ENCODE measurements around the gene CCDC87. TPM values are rescaled to one million over a fixed set of nuclear protein-coding genes. Genes with fewer than 3 reads are reported as not detected.

CCDC87 gene
- total RNA-seq, 1 donor from 2014 or later = 0.22 TPM

DNA sequence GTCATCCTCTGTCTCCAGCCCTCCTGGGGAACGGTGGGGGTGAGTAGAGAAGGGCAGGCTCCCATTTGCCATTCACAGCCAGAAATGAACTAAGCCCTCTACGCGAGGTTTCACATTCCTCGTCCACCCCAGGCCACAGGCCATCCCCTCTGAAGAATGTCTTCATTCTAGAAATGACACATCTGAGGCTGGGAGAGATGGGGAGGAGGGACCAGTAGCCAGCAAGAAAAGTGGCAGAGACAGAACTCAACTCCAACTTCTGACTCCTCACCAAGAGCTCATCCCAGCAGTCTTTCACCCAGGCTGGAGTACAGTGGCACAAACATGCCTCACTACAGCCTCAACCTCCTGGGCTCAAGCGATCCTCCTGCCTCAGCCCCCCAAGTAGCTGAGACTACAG is 27.9 kb downstream of the CCDC87 start:
- no peaks in the 10 kb centered on the region for H3K79me2 ChIP-seq (ENCODE audit: low read depth)
- H4K20me1 ChIP-seq (ENCODE audit: low read depth) = no peaks in the 10 kb centered on the region
- Mint-ChIP-seq H3K9me3 (no peaks in the 10 kb centered on the region), H3K27ac (no peak overlapping the region), H3K27me3 (ENCODE audit: insufficient read depth, low read depth) (no peaks in the 10 kb centered on the region), H3K4me1 (peaks cover 2% of the 10 kb centered on the region), H3K36me3 (no peaks in the 10 kb centered on the region), H3K4me3 (no peak overlapping the region)
- no peak overlapping the region for H3K9ac ChIP-seq
- no peak for DNase-seq (ENCODE audit: low spot score)
- no peak overlapping the region for H3K4me3 ChIP-seq
- no peak overlapping the region for H3K4me2 ChIP-seq
- no peaks in the 10 kb centered on the region for H3K27me3 ChIP-seq
- no peaks in the 10 kb centered on the region for H3K9me3 ChIP-seq (ENCODE audit: low read depth)
- no peak overlapping the region for H2AFZ ChIP-seq (replicated peaks)
- no peaks in the 10 kb centered on the region for H3K36me3 ChIP-seq
- H3K4me1 ChIP-seq = peaks cover 4% of the 10 kb centered on the region
- TF ChIP-seq, protein P1, sequence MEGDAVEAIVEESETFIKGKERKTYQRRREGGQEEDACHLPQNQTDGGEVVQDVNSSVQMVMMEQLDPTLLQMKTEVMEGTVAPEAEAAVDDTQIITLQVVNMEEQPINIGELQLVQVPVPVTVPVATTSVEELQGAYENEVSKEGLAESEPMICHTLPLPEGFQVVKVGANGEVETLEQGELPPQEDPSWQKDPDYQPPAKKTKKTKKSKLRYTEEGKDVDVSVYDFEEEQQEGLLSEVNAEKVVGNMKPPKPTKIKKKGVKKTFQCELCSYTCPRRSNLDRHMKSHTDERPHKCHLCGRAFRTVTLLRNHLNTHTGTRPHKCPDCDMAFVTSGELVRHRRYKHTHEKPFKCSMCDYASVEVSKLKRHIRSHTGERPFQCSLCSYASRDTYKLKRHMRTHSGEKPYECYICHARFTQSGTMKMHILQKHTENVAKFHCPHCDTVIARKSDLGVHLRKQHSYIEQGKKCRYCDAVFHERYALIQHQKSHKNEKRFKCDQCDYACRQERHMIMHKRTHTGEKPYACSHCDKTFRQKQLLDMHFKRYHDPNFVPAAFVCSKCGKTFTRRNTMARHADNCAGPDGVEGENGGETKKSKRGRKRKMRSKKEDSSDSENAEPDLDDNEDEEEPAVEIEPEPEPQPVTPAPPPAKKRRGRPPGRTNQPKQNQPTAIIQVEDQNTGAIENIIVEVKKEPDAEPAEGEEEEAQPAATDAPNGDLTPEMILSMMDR (IDR thresholded peaks at IDR 0.05) = no peak
- TF ChIP-seq EZH2phosphoT487 (IDR thresholded peaks at IDR 0.05) = no peak
- TF ChIP-seq EZH2 (IDR thresholded peaks at IDR 0.05) = no peak
- peaks cover 1% of the 10 kb centered on the region for H3F3A ChIP-seq (ENCODE audit: low read depth)
- no peak overlapping the region for H3K27ac ChIP-seq

DNA sequence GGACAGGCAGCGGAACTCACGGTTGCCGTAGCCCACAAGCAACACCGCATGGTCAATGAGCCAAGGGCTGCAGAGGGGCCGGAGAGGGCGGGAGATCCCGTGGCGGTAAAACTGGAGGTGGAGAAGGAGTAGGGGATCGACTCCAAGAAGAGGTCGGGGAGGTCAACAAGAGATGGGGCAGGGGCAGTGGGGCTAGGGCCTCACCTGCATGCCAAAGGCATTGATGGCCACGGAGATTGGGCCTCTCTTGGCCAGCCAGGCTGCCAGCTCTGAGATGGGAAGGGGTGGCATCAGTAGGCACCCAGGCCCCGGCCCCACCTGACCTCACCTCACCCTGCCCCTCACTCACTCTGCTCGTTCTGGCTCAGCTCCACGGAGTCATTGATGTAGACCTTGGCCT is 28.3 kb downstream of the CCDC87 start:
- no peak overlapping the region for H3K27ac Mint-ChIP-seq
- no peaks in the 10 kb centered on the region for H3K36me3 ChIP-seq

DNA sequence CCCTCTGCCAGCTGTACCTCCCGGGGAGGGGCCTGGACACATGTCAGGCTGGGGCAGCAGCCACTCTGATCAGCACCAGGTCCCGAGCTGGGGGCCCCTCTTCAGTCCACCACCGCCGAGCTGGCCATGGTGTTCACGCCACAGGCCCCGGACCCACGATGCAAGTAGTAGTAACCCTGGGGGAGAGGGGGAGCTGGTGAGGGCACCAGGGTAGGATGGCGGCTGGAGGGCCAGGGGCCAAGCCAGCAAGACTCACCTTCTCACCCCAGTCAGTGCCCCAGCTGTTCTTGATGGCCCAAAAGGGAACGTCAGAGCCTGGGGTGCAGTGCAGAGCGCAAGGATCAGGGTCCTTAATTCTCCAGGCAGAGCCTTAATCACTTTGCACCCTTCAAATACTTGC is 29.0 kb downstream of the CCDC87 start:
- TF ChIP-seq EZH2phosphoT487 (IDR thresholded peaks at IDR 0.05) (no peak), EZH2 (IDR thresholded peaks at IDR 0.05) (no peak)
- TF ChIP-seq, protein P1 (IDR thresholded peaks at IDR 0.05) = no peak
- Histone ChIP-seq H3K36me3 (no peaks in the 10 kb centered on the region), H3K4me1 (no peaks in the 10 kb centered on the region), H3K4me3 (no peak overlapping the region), H3K27me3 (no peaks in the 10 kb centered on the region), H3F3A (ENCODE audit: low read depth) (no peaks in the 10 kb centered on the region), H3K27ac (no peak overlapping the region), H3K9ac (no peak overlapping the region), H3K9me3 (ENCODE audit: low read depth) (no peaks in the 10 kb centered on the region), H3K4me2 (no peak overlapping the region), H2AFZ (replicated peaks) (no peak overlapping the region), H3K79me2 (ENCODE audit: low read depth) (no peaks in the 10 kb centered on the region), H4K20me1 (ENCODE audit: low read depth) (no peaks in the 10 kb centered on the region)
- no peak for DNase-seq (ENCODE audit: low spot score)
- Mint-ChIP-seq H3K9me3 (no peaks in the 10 kb centered on the region), H3K4me3 (no peak overlapping the region), H3K27ac (no peak overlapping the region), H3K36me3 (no peaks in the 10 kb centered on the region), H3K4me1 (no peaks in the 10 kb centered on the region), H3K27me3 (ENCODE audit: insufficient read depth, low read depth) (no peaks in the 10 kb centered on the region)

More for the DNA sequence above, 28.3 kb downstream of the CCDC87 start:
- H3K4me2 ChIP-seq = no peak overlapping the region
- Mint-ChIP-seq H3K4me3 (no peak overlapping the region), H3K27me3 (ENCODE audit: insufficient read depth, low read depth) (no peaks in the 10 kb centered on the region), H3K9me3 (no peaks in the 10 kb centered on the region), H3K4me1 (no peaks in the 10 kb centered on the region), H3K36me3 (no peaks in the 10 kb centered on the region)
- TF ChIP-seq EZH2phosphoT487 (IDR thresholded peaks at IDR 0.05) = no peak
- no peak for TF ChIP-seq EZH2 (IDR thresholded peaks at IDR 0.05)
- TF ChIP-seq, protein P1 (IDR thresholded peaks at IDR 0.05) = no peak
- H3K79me2 ChIP-seq (ENCODE audit: low read depth) = no peaks in the 10 kb centered on the region
- H4K20me1 ChIP-seq (ENCODE audit: low read depth) = no peaks in the 10 kb centered on the region
- H3K4me3 ChIP-seq = no peak overlapping the region
- H3K9me3 ChIP-seq (ENCODE audit: low read depth) = no peaks in the 10 kb centered on the region
- H3F3A ChIP-seq (ENCODE audit: low read depth) = no peaks in the 10 kb centered on the region
- H3K27ac ChIP-seq = no peak overlapping the region
- no peak overlapping the region for H3K9ac ChIP-seq
- H2AFZ ChIP-seq (replicated peaks) = no peak overlapping the region
- DNase-seq (ENCODE audit: low spot score) = no peak
- no peaks in the 10 kb centered on the region for H3K27me3 ChIP-seq
- H3K4me1 ChIP-seq = no peaks in the 10 kb centered on the region
